A549 (cell line): Measurements from ENCODE around the gene SLC17A6. TPM values are rescaled to one million over a fixed set of nuclear protein-coding genes. Genes with fewer than 3 reads are reported as not detected.

Experiments used
- ATAC-seq, 2 experiments: fragments of 200-7000 bp in 1 of 2; fragments of >200 bp in 1 of 2; cut with Nextera tagmentation in 1 of 2; cut with Tn5 transposase in 1 of 2; 3 replicates each; pipeline versions ENCODE4 v1.8.0 to v1.9.1; 2018 to 2020; ENCODE audit warnings: mild to moderate bottlenecking in 1 of 2, moderate library complexity in 1 of 2
- CTCF ChIA-PET: fragments of 300-600 bp; sonication (Branson Sonifier 250); formaldehyde crosslinking; extraction: SDS; loops from one replicate; lab custom pipeline; 2021; ENCODE audit warnings: antibody characterized with exemption, inconsistent platforms; lab: Yijun Ruan, JAX
- POLR2A ChIA-PET: fragments of 350-600 bp; formaldehyde crosslinking; extraction: SDS; loops from one replicate; lab custom pipeline; 2021; ENCODE audit warnings: antibody characterized with exemption, inconsistent platforms; lab: Yijun Ruan, JAX
- DNase-seq, 2 experiments: peaks; one replicate each; pipeline versions ENCODE4 v3.0.0 to v3.0.0-alpha.2; 2011 to 2016; ENCODE audit warnings: low read depth in 1 of 2, low spot score in 1 of 2
- FAIRE-seq: peaks from 2 replicates; lab custom pipeline; 2011; peaks lifted over from hg19 to GRCh38; lab: Jason Lieb, UNC
- H3K27ac ChIP-seq, 2 experiments: fragments of >200 bp; sonication (Bioruptor Twin); formaldehyde crosslinking; 3 replicates each; pipeline ENCODE4 v1.5.1; 2016 to 2017
- H3K4me1 ChIP-seq: fragments of >200 bp; sonication (Bioruptor Twin); formaldehyde crosslinking; 3 replicates; pipeline ENCODE4 v1.6.1; 2016
- H3K4me2 ChIP-seq: fragments of >200 bp; sonication (Bioruptor Twin); formaldehyde crosslinking; 3 replicates; pipeline ENCODE4 v1.6.1; 2016
- H3K4me3 ChIP-seq: fragments of >200 bp; sonication (Bioruptor Twin); formaldehyde crosslinking; 3 replicates; pipeline ENCODE4 v1.5.1; 2016
- H3K9me3 ChIP-seq: fragments of >200 bp; sonication (Bioruptor Twin); formaldehyde crosslinking; 3 replicates; pipeline ENCODE4 v1.6.1; 2016
- BHLHE40 ChIP-seq: IDR thresholded peaks from 2 replicates; pipeline ENCODE4 v1.6.1; 2012; ENCODE audit warnings: low read depth, low read length, inconsistent platforms
- CBX2 ChIP-seq: fragments of 200-600 bp; sonication (generic); IDR thresholded peaks from 2 replicates; pipeline ENCODE4 v1.6.1; 2016; ENCODE audit warnings: low read depth, mild to moderate bottlenecking, borderline replicate concordance
- CBX8 ChIP-seq: fragments of 200-600 bp; sonication (generic); IDR thresholded peaks from 2 replicates; pipeline ENCODE4 v1.6.1; 2016
- CEBPB ChIP-seq, 2 experiments: fragments of >200 bp in 1 of 2; sonication (Bioruptor Twin) in 1 of 2; formaldehyde crosslinking in 1 of 2; IDR thresholded peaks; 2 replicates each; pipeline ENCODE4 v1.6.1; 2012 to 2016
- CHD4 ChIP-seq: fragments of 200-600 bp; sonication (generic); IDR thresholded peaks from 2 replicates; pipeline ENCODE4 v1.6.1; 2016; ENCODE audit warnings: antibody characterized with exemption, mild to moderate bottlenecking, borderline replicate concordance
- E2F6 ChIP-seq: IDR thresholded peaks from 2 replicates; pipeline ENCODE4 v1.6.1; 2012; ENCODE audit warnings: low read depth, borderline replicate concordance
- FOSB ChIP-seq: fragments of 250-450 bp; sonication (Bioruptor Pico); IDR thresholded peaks from 2 replicates; pipeline ENCODE4 v1.5.0; 2020; ENCODE audit warnings: mild to moderate bottlenecking, moderate library complexity
- HDAC2 ChIP-seq: fragments of 200-600 bp; sonication (generic); IDR thresholded peaks from 2 replicates; pipeline ENCODE4 v1.6.1; 2016
- HMGXB4 ChIP-seq: fragments of 250-450 bp; sonication (Bioruptor Pico); IDR thresholded peaks from 2 replicates; pipeline ENCODE4 v1.5.0; 2021; ENCODE audit warnings: mild to moderate bottlenecking, moderate library complexity, borderline replicate concordance
- JUNB ChIP-seq: fragments of >200 bp; sonication (Bioruptor Twin); formaldehyde crosslinking; IDR thresholded peaks from 2 replicates; pipeline ENCODE4 v1.6.1; 2016
- KDM1A ChIP-seq: fragments of 200-600 bp; sonication (generic); IDR thresholded peaks from 2 replicates; pipeline ENCODE4 v1.6.1; 2016; ENCODE audit warnings: low read depth, mild to moderate bottlenecking
- MAZ ChIP-seq: fragments of 150-350 bp; IDR thresholded peaks from 2 replicates; pipeline ENCODE4 v1.6.1; 2014; ENCODE audit warnings: antibody characterized with exemption, low read depth, low read length, borderline replicate concordance
- NFE2L2 ChIP-seq: fragments of 150-350 bp; conservative IDR thresholded peaks from 2 replicates; pipeline ENCODE4 v1.6.1; 2014; ENCODE audit warnings: low read length
- NPAS2 ChIP-seq: fragments of 250-450 bp; sonication (Bioruptor Pico); IDR thresholded peaks from 2 replicates; pipeline ENCODE4 v1.8.0; 2022; ENCODE audit warnings: mild to moderate bottlenecking, moderate library complexity, borderline replicate concordance
- NR3C1 ChIP-seq: fragments of >200 bp; sonication (Bioruptor Twin); formaldehyde crosslinking; IDR thresholded peaks from 3 replicates; pipeline ENCODE4 v1.6.1; 2017
- RARB ChIP-seq: fragments of 250-450 bp; sonication (Bioruptor Pico); IDR thresholded peaks from 2 replicates; pipeline ENCODE4 v1.8.0; 2021; ENCODE audit warnings: mild to moderate bottlenecking, moderate library complexity
- SMC3 ChIP-seq: fragments of >200 bp; sonication (Bioruptor Twin); formaldehyde crosslinking; IDR thresholded peaks from 3 replicates; pipeline ENCODE4 v1.6.1; 2018; ENCODE audit warnings: inconsistent platforms
- TFCP2L1 ChIP-seq: fragments of 250-450 bp; sonication (Bioruptor Pico); IDR thresholded peaks from 2 replicates; pipeline ENCODE4 v1.5.0; 2021; ENCODE audit warnings: mild to moderate bottlenecking
- TP53 ChIP-seq: fragments of 250-450 bp; sonication (Bioruptor Pico); IDR thresholded peaks from 2 replicates; pipeline ENCODE4 v1.5.0; 2021; ENCODE audit warnings: mild to moderate bottlenecking, moderate library complexity
- USF2 ChIP-seq: fragments of 450-650 bp; IDR thresholded peaks from 2 replicates; pipeline ENCODE4 v1.6.1; 2014; ENCODE audit warnings: antibody characterized with exemption
- WGBS: methylation state at CpG from one replicate; pipeline ENCODE4 v1.1.6; 2017; ENCODE audit errors: missing lambda C conversion rate; 5-methylcytosine and 5-hydroxymethylcytosine counted together
- polyA plus RNA-seq, 4 experiments: library from polyadenylated mRNA; depleted of rRNA in 3 of 4; stranded (reverse); fragments of >200 nt; fragmentation: RNase III in 1 of 4; extraction: RNeasy Plus Mini Kit Qiagen cat#74134 plus additional on column Dnase treatment in 1 of 4; gene quantifications; 2 replicates in 3 of 4; 3 replicates in 1 of 4; pipeline ENCODE4 v1.2.3, GENCODE V29; 2011 to 2017

The SLC17A6 gene
- polyA plus RNA-seq, 2 of the 4 experiments (the other 2 are of a cell fraction) = not detected

GRCh38 chr11:22415476-22415875 is 77.3 kb downstream of the SLC17A6 start:
- H3K27ac ChIP-seq = no peak overlapping the region
- no peak for ATAC-seq
- H3K4me3 ChIP-seq = no peak overlapping the region
- CTCF ChIA-PET = interaction anchor here (0.5 kb wide), 1 partner anchor 55 kb away, joined by 3 read pairs; no protein-coding TSS in a partner anchor
- WGBS = 4% methylated on average over 4 of the region's 4 CpGs
- TF ChIP-seq MAZ (no peak), CBX8 (no peak), CBX2 (no peak), CHD4 (no peak), CEBPB (IDR thresholded peaks at IDR 0.05) (no peak), NFE2L2 (no peak), SMC3 (no peak), NR3C1 (no peak), TFCP2L1 (CRISPR knock-in tag) (no peak), RARB (CRISPR knock-in tag) (no peak), USF2 (no peak), FOSB (no peak)
- FAIRE-seq = no peak
- H3K9me3 ChIP-seq = no peaks in the 10 kb centered on the region
- no peaks in the 10 kb centered on the region for H3K4me1 ChIP-seq
- no peak for DNase-seq
- POLR2A ChIA-PET = no interaction called here
- H3K4me2 ChIP-seq = no peak overlapping the region

- Histone ChIP-seq H3K4me1 (no peaks in the 10 kb centered on the region), H3K9me3 (no peaks in the 10 kb centered on the region), H3K4me2 (no peak overlapping the region), H3K27ac (no peak overlapping the region), H3K4me3 (no peak overlapping the region)
- ChIA-PET CTCF (no interaction called here), POLR2A (no interaction called here)
- no peak for TF ChIP-seq KDM1A
- no peak for TF ChIP-seq BHLHE40
- no peak for TF ChIP-seq HMGXB4 (CRISPR knock-in tag)
- no peak for TF ChIP-seq NPAS2 (CRISPR knock-in tag)
- no peak for TF ChIP-seq E2F6
- TF ChIP-seq RARB (CRISPR knock-in tag) = no peak
- ATAC-seq (no peak), DNase-seq (no peak), FAIRE-seq (no peak)
- WGBS = 1% methylated on average over 4 of the region's 4 CpGs
Observed at GRCh38 chr11:22416462-22416861, 78.3 kb downstream of the SLC17A6 start.

GRCh38 chr11:22426915-22427314 is 88.7 kb downstream of the SLC17A6 start:
- no peak for ATAC-seq

More at GRCh38 chr11:22426915-22427314, 88.7 kb downstream of the SLC17A6 start:
- no peaks in the 10 kb centered on the region for H3K4me1 ChIP-seq
- H3K27ac ChIP-seq = no peak overlapping the region
- DNase-seq (no peak), FAIRE-seq (no peak)
- no peaks in the 10 kb centered on the region for H3K9me3 ChIP-seq
- H3K4me2 ChIP-seq = no peak overlapping the region
- ChIA-PET POLR2A (no interaction called here), CTCF (no interaction called here)
- 5% methylated on average over 1 of the region's 1 CpG for WGBS
- no peak overlapping the region for H3K4me3 ChIP-seq
- TF ChIP-seq HDAC2 (no peak), JUNB (no peak), TP53 (CRISPR knock-in tag) (no peak), SMC3 (no peak), CHD4 (no peak), NFE2L2 (no peak)

Other genes with a start within 250 kb of the SLC17A6 start
- gene ANO5, start 145.3 kb upstream of the SLC17A6 start, polyA plus RNA-seq (2011; rRNA removed) = 8.6 and 12.9 TPM in 2 replicates
- 2.7 to 3.3 TPM (median 3.1 TPM) in 3 replicates for gene ANO5, start 145.3 kb upstream of the SLC17A6 start, polyA plus RNA-seq (2017; fragmentation: RNase III; extraction: RNeasy Plus Mini Kit Qiagen cat#74134 plus additional on column Dnase treatment)